Measurements from ENCODE around the gene HOXB1.

- TF ChIP-seq, protein P1, sequence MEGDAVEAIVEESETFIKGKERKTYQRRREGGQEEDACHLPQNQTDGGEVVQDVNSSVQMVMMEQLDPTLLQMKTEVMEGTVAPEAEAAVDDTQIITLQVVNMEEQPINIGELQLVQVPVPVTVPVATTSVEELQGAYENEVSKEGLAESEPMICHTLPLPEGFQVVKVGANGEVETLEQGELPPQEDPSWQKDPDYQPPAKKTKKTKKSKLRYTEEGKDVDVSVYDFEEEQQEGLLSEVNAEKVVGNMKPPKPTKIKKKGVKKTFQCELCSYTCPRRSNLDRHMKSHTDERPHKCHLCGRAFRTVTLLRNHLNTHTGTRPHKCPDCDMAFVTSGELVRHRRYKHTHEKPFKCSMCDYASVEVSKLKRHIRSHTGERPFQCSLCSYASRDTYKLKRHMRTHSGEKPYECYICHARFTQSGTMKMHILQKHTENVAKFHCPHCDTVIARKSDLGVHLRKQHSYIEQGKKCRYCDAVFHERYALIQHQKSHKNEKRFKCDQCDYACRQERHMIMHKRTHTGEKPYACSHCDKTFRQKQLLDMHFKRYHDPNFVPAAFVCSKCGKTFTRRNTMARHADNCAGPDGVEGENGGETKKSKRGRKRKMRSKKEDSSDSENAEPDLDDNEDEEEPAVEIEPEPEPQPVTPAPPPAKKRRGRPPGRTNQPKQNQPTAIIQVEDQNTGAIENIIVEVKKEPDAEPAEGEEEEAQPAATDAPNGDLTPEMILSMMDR (IDR thresholded peaks at IDR 0.05), result no peak
- TF ChIP-seq EZH2 (IDR thresholded peaks at IDR 0.05), result no peak
These were observed 28.5 kb downstream of the HOXB1 start for GRCh38 chr17:48502312-48502711.
